Stomach (tissue), 9 donors: ENCODE measurements around the gene PDXDC1. TPM values are rescaled to one million over a fixed set of nuclear protein-coding genes. Genes with fewer than 3 reads are reported as not detected.
A peak's percentile ranks its signal among the peaks of the same experiment; 100 is the strongest.
"Not testable (repeated sequence)": the region's sequence is repeated elsewhere in the genome, so short reads cannot be mapped to it uniquely, and the experiment has no call there.

Experiments used
- DNase-seq, 2 donors: peaks; one replicate each; pipeline versions ENCODE4 v3.0.0 to v3.0.0-alpha.2; 2013 to 2019
- H3K27ac ChIP-seq, 5 donors: fragments of 200-600 bp in 4 of 5; sonication (generic) in 4 of 5; one replicate each; pipeline ENCODE4 v1.5.1; 2013 to 2019; ENCODE audit warnings: mild to moderate bottlenecking in 1 of 5, moderate library complexity in 1 of 5
- H3K27me3 ChIP-seq, 3 donors: fragments of 200-600 bp; sonication (generic); one replicate each; pipeline ENCODE4 v1.5.1; 2017 to 2019; ENCODE audit warnings: mixed run types in 1 of 3
- H3K36me3 ChIP-seq, 4 donors: fragments of 200-600 bp; sonication (generic); 1 replicate in 3 of 4; 2 replicates in 1 of 4; pipeline ENCODE4 v1.5.1; 2016 to 2019
- H3K4me1 ChIP-seq, 4 donors: fragments of 200-600 bp; sonication (generic); one replicate each; pipeline ENCODE4 v1.5.1; 2016 to 2019
- H3K4me3 ChIP-seq, 4 donors: fragments of 200-600 bp; sonication (generic) in 3 of 4; one replicate each; pipeline ENCODE4 v1.5.1; 2016 to 2019; ENCODE audit warnings: mild to moderate bottlenecking in 1 of 4
- H3K9me3 ChIP-seq, 4 donors: fragments of 200-600 bp; sonication (generic); one replicate each; pipeline ENCODE4 v1.5.1; 2016 to 2019
- POLR2AphosphoS5 ChIP-seq, 3 donors: sonication (generic); formaldehyde crosslinking; IDR thresholded peaks; one replicate each; pipeline ENCODE4 v1.6.1; 2016; ENCODE audit warnings: antibody characterized with exemption in 3 of 3
- WGBS, 5 donors: extraction: QIAGEN DNeasy Blood & Tissue Kit in 3 of 5; methylation state at CpG; one replicate each; pipeline versions ENCODE4 v1.1.5 to v1.1.7; 2013 to 2018; 5-methylcytosine and 5-hydroxymethylcytosine counted together
- intact Hi-C: fragments of 100-400 bp; cut with DNase I; formaldehyde crosslinking; loops from one replicate; pipeline ENCODE4 v1.15.1; 2023; ENCODE audit warnings: low total_unique reads
- polyA plus RNA-seq, 3 donors: library from polyadenylated mRNA; stranded (reverse); fragments of 200-250 nt; gene quantifications; one replicate each; pipeline ENCODE4 v1.2.3, GENCODE V29; 2013
- total RNA-seq, 5 donors: library from RNA; depleted of rRNA; stranded (reverse); fragments of >200 nt; gene quantifications; one replicate each; pipeline versions ENCODE4 v1.1.0 to v1.2.3, GENCODE V29; 2014 to 2016
- donor health status: healthy with polysubstance abuse.
- donor health status: Bipolar disorder and iron deficiency.
- donor health status: healthy.

Gene PDXDC1
- total and polyA plus RNA-seq, 8 donors = 35.1 to 126 (median 84.0) TPM

GRCh38 chr16:15144092-15144631, 169.3 kb downstream of the PDXDC1 start:
- H3K9me3 ChIP-seq, intact Hi-C loops, H3K27me3 ChIP-seq, H3K36me3 ChIP-seq: not testable (repeated sequence)
- Histone ChIP-seq H3K4me1 (peaks cover 35 to 77% (median 63%) of the 10 kb centered on the region in 4 donors), H3K4me3 (peak overlapping the region; percentile 4 to 34 (median 32)), H3K27ac (peak overlapping the region in 4 of 5 donors; percentile 73 to 92 (median 86))
- WGBS, 5 donors = 14 to 32% (median 25%) methylated on average over 13 to 22 of the region's 22 CpGs
- peak in 1 of 2 donors; percentile 68 for DNase-seq

GRCh38 chr16:15144781-15145417, 170.1 kb downstream of the PDXDC1 start:
- H3K36me3 ChIP-seq, intact Hi-C loops, H3K9me3 ChIP-seq, H3K27me3 ChIP-seq: not testable (repeated sequence)
- WGBS, 5 donors = 51 to 72% (median 64%) methylated on average over 10 to 20 of the region's 20 CpGs
- H3K4me3 ChIP-seq = peak overlapping the region in 3 of 4 donors; percentile 4 to 32 (median 31)
- H3K27ac ChIP-seq = peak overlapping the region in 4 of 5 donors; percentile 73 to 92 (median 86)
- peaks cover 35 to 80% (median 63%) of the 10 kb centered on the region in 4 donors for H3K4me1 ChIP-seq
- peak in 1 of 2 donors; percentile 14 for DNase-seq

DNA sequence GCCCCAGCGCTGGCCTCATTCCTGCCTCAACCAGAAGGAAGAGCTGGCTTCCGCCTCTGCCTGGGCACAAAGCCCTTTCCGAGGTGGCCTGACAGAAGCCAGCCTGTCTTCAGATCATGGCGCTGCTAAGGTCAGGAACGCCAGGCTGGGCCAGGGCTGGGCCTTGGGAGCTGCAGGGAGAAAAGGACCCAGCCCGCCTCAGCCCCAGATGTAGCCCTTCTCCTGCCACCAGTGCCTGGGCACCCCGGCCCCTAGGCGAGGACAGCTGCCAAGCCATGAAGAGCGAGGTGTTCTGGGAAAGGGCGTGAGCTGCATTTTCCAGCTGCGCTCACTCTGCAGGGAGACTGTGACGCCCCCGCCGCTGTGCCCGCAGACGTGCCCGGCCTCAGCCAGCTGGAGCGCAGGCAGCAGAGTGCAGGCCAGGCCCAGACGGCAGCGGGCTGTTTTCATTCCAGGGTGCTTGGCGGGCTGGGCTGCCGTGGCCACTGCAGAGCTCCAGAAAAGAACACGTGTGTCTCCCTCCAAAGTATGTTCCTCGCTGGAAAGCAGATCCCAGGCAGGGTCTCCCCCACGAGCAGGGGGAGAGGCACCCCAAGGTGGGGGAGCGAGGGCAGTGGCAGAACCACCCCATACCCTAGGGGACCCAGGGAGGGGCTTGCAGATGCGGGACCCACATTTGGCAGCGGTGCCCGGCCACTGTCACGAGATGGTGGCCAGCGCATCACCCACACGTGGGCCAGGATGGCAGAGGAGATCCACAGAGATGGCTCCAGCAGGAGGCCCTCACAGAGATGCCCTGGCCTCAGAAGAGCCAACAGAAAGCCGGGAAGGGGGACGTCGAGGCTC, 170.8 kb downstream of the PDXDC1 start:
- H3K36me3 ChIP-seq, H3K4me3 ChIP-seq, H3K9me3 ChIP-seq, intact Hi-C loops, H3K27me3 ChIP-seq: not testable (repeated sequence)
- TF ChIP-seq POLR2AphosphoS5 (IDR thresholded peaks at IDR 0.05) = peak in 1 of 3 donors; percentile 15
- WGBS, 5 donors = 72 to 92% (median 84%) methylated on average over 17 to 34 of the region's 35 CpGs
- H3K27ac ChIP-seq = peak overlapping the region in 4 of 5 donors; percentile 20 to 92 (median 86)
- DNase-seq = peak in 1 of 2 donors; percentile 58
- peaks cover 35 to 77% (median 60%) of the 10 kb centered on the region in 4 donors for H3K4me1 ChIP-seq

DNA sequence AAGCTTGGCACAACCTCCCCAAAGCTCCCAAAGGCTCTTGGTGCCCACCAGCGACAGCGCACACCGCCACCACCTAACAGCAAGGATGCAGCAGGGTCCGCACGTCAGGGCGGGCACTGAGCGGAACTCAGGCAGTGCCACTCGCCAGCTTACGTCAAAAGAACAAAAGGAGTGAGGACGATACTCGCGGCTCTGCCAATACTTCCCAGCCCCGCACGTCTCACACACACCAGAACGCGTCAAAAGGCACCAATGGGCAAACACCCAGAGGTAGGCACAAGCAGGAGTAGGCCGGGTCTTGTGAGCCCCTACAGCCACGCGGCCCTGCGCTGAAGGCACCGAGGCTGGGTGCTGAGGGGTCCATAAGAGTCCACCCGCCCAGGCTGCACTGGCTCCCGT, 171.4 kb downstream of the PDXDC1 start:
- DNase-seq, H3K9me3 ChIP-seq, H3K27me3 ChIP-seq, H3K4me3 ChIP-seq, H3K36me3 ChIP-seq, intact Hi-C loops: not testable (repeated sequence)
- H3K4me1 ChIP-seq = peaks cover 35 to 70% (median 53%) of the 10 kb centered on the region in 4 donors
- WGBS, 5 donors = 87 to 96% (median 96%) methylated on average over 19 to 23 of the region's 23 CpGs
- peak overlapping the region in 3 of 5 donors; percentile 83 to 92 (median 89) for H3K27ac ChIP-seq

- H3K27me3 ChIP-seq, H3K4me3 ChIP-seq, H3K36me3 ChIP-seq, intact Hi-C loops, H3K27ac ChIP-seq, DNase-seq, H3K9me3 ChIP-seq: not testable (repeated sequence)
- H3K4me1 ChIP-seq = peaks cover 29 to 50% (median 35%) of the 10 kb centered on the region in 4 donors
- 77 to 88% (median 83%) methylated on average over 16 to 19 of the region's 19 CpGs for WGBS, 5 donors
Observed at GRCh38 chr16:15148831-15149230, 174.0 kb downstream of the PDXDC1 start.

GRCh38 chr16:15149260-15149659, 174.4 kb downstream of the PDXDC1 start:
- H3K4me3 ChIP-seq, DNase-seq, H3K27me3 ChIP-seq, H3K36me3 ChIP-seq, H3K27ac ChIP-seq, H3K9me3 ChIP-seq, intact Hi-C loops: not testable (repeated sequence)
- peaks cover 25 to 46% (median 31%) of the 10 kb centered on the region in 4 donors for H3K4me1 ChIP-seq
- 85 to 89% (median 88%) methylated on average over 8 to 12 of the region's 12 CpGs for WGBS, 5 donors

GRCh38 chr16:15154005-15154404, 179.2 kb downstream of the PDXDC1 start:
- peak overlapping the region; percentile 51 to 70 (median 56) for H3K4me3 ChIP-seq
- DNase-seq = peak in 1 of 2 donors; percentile 43

More at GRCh38 chr16:15154005-15154404, 179.2 kb downstream of the PDXDC1 start:
- H3K27ac ChIP-seq = peak overlapping the region; percentile 56 to 88 (median 72)
- intact Hi-C loops, H3K4me1 ChIP-seq, H3K27me3 ChIP-seq, H3K36me3 ChIP-seq, H3K9me3 ChIP-seq: not testable (repeated sequence)
- WGBS, 5 donors = 0 to 1% (median 0%) methylated on average over 6 to 36 of the region's 48 CpGs; no CpG with 5 or more reads in 1 of the 5 donors
